RPMI7951 (cell line): ENCODE results near the gene CACNA1B. TPM values are rescaled to one million over a fixed set of nuclear protein-coding genes. Genes with fewer than 3 reads are reported as not detected.
"Not testable (repeated sequence)": the region's sequence is repeated elsewhere in the genome, so short reads cannot be mapped to it uniquely, and the experiment has no call there.

Source experiments
- DNase-seq: peaks from one replicate; pipeline ENCODE4 v3.0.0-alpha.2; 2012; ENCODE audit warnings: low read depth
- total RNA-seq: library from RNA; depleted of rRNA; stranded (reverse); fragments of >200 nt; shearing (Covaris generic); gene quantifications from 2 replicates; pipeline ENCODE4 v1.2.3, GENCODE V29; 2014

The CACNA1B gene
- total RNA-seq, 1 experiment from 2014 or later: not detected

DNA sequence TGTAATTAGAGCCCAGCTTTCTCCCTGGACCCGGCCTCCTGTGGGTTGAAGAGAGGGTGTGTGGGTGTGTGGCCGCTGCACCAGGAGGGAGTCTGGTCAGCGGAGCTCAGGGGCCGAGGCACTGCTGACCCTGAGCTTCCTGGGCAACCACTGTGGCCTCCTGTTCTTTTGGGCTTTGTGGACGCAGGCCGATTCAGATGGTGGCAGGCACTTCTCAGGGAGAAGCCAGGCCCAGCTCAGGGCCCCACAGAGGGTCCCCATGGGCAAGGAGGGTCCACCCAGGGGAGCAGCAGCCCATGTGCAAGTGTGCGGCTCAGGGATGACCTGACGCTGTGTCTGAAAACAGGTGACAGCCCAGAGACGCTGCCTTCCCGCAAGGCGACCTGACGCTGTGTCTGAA, 11.0 kb downstream of the CACNA1B start:
- not testable (repeated sequence) for DNase-seq

DNA sequence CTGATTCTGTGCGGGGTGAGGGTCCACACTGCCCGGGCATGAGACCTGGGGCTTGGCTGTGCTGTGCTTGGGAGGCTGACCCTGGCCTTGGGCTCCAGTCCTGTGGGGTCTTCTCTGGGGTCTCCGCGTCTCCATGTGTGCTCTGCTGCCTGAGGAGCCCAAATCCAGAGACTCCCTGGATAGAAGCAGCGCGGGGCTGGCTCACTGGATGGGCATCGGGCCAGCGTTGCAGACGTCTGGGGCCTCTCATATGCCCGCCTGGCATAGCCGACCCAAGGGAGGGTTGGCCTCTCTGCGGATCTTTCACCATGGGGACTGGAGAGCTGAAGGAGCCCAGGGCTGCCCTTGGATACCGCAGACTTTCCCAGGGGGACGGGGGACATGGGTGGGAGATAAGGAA, 12.4 kb downstream of the CACNA1B start:
- DNase-seq: not testable (repeated sequence)

DNA sequence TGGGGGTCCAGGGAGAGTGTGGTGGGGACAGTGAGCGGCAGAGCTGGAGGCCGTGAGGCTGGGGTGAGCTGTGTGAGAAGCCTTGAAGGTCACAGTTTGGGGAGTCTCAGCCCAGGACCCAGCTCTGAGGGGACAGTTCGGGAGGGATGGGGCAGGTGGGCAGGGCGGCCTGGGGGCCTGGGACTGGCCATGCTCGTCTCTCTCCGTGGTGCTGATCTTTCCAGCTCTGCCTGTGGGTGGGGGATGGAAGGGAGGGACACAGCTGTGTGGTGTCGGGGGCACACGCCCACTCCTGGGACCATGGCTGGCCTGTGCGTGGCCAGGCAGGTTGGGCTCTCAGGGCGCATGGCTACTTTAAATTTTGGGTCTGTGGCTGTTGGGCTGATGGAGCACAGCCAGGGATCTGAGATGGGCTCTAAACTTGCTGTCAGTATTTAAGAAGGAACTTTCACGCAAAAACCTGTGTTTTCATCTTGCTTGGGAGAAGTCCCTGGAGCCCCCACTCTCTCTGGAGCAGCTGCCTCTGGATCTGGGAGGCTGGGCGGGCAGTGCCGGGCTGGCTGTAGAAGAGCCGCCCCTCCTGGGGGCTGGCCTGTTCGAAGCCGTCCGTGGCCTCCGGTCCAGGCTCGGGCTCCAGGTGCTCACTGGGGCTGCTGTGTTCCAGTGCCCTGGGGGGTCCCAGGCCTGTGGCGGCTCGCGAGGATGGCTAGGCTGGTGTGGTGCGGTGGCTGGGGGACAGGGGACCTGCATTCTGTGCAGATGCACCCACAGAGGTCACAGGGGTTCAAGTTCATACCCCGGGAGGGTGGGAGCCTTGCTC, 13.4 kb downstream of the CACNA1B start:
- not testable (repeated sequence) for DNase-seq

DNA sequence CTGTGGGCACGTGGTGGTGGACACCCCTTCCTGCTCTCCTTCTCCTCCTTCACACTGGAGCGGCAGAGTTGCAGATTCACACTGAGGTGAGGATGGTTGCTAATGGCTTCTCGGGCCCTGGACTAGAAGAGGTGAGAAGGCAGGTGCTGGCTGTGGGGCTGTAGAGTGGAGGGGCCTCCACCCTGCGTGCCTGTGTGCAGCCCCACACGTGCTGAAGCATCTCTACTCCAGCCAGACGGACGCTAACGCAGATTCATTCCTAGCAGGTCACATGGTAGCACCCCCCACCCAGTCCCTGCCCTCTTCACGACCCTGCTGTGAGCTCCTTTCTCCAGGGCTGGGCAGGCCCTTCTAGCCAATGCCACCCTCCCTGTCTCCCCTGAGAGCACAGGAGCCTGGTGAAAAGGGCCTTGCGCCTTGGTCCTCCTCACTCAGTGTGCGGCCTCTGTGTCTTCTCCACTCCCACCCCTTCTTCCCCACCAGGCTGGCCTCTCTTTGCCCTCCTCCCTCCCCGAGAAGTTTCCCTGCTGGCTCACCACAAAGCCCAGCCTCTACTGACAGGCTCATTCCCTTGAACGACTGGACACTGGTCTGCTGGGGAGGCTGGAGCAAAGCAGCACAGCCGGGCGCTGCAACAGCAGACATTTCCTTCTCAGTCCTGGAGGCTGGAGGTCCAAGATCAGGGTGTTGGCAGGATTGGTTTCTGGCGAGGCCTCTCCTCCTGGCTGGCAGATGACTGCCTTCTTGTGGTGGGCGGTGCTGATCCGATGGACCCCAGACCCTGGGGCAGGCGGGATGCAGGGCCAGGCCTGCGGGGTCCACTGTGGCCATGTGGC, 14.2 kb downstream of the CACNA1B start:
- no peak for DNase-seq

DNA sequence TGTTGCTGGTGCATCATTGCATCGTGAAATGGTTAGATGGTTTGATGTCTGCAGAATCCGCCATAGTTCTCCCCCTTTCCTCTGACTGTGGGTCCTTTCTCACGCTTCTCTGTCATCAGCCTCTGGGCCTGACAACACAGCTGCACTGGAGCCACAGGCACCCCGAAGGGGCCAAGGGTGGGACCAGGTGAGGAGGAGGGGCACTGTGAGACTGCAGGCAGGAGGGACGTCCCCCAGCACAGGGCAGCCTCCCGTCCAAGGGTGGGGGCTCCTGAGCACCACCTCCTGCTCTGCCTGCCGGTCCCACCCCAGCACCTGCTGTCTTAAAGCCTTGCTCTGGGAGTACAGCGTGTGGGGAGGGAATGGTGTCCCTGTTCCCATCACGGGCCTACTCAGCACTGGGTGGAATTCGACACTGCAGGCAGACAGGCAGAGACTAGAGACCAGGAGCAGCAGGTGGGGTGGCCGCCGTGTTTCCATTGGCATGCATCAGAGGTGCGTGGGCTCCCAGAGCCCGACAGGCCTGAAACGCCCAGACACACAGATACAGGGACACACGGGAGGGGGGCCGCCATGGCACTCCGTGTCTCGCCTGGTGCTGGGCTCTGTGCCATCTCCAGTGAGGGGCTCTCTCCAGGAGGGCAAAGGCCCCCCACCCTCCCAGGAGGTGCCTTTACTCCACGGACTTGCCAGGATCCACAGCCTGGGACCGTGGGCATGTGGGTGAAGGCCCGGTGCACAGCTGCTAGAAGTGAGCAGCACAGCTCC, 15.0 kb downstream of the CACNA1B start:
- no peak for DNase-seq

DNA sequence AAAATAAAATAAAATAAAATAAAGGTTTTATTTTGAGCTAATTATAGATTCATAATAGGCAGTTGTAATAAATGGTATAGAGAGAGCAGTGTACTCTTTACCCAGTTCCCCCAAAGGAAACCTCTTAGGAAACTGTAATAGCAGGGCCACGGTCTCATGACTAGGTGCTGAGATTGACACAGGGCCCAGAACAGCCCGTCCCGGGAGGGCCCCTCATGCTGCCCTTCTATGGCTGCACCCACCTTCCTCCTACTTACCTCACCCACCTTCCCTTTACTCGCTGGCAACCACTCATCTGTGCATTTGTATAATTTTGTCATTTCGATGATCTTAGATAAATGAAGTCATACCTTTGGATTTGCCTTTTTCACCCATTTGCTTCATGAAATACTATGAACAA, 16.1 kb downstream of the CACNA1B start:
- DNase-seq: no peak

DNA sequence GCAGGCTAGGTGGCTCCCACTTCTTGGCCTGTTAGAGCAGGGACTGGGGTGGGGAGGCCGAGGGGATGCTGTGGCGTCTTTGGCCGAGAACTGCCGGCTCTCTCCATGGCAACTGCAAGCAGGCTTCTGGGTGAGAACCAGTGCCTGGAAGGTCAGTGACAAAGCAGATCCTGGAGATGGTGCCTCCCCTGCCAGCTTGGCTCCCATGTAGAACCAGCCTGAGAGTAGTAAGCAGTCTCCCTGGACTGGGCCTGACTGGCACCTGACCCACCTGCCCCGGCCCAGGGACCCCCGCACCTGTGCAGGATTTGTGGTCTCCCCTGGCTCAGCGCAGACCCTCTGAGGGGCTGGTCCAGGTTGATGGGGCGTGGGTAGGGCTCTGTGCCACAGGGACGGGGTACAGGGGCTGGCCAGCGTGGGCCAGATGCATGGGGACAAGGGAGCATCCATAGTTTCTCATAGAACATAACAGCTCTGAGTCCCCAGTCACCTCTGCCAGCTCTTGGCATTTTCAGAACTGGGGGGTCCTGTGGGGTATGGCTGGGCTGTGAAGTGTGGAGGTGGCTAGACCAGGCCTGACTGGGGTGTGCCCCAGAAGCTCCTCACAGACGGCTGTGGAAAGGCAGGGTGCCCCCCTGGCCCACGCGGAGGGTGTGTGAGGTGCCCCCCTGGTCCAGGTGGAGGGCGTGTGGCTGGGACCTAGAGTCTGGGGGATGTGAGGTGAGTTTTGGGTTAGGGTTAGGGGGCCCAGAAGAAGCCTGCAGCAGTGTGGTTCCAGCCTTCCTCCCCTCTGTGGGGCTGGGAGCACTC, 22.2 kb downstream of the CACNA1B start:
- DNase-seq: no peak

DNA sequence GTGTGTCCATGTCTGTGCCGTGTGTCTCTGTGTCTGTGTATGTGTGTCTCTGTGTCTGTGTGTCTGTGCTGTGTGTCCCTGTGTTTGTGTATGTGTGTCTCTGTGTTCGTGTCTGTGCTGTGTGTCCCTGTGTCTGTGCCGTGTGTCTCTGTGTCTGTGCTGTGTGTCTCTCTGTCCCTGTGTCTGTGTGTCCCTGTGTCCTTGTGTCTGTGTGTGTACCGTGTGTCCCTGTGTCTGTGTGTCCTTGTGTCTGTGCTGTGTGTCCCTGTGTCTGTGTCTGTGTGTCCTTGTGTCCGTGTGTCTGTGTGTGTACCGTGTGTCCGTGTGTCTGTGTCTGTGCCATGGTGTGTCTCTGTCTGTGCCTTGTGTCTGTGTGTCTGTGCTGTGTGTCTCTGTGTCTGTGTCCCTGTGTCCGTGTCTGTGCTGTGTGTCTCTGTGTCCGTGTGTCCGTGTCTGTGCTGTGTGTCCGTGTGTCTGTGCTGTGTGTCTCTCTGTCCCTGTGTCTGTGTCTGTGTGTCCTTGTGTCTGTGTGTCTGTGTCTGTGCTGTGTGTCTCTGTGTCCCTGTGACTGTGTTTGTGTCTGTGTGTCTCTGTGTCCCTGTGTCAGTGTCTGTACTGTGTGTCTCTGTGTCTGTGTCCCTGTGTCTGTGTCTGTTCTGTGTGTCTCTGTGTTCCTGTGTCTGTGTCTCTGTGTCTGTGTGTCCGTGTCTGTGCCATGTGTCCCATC, 23.2 kb downstream of the CACNA1B start:
- DNase-seq: no peak

DNA sequence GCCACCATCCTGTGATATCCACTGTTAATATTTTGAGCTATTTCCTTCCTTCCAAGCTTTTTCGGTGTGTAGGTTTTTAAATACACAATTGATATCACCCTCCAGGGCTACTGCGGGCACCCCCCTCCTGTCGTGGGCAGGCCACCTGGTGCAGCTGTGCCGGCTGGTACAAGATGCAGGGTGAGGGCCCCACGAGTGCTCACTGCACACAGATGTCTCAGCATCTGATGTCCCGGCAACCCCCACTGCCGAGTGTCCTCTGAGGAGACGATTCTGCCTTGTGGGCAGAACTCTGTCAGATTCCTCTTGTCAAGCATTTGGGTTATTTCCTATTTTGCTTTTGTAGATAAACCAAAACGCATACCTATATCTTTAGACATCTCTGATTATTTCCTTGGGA, 25.1 kb downstream of the CACNA1B start:
- no peak for DNase-seq

DNA sequence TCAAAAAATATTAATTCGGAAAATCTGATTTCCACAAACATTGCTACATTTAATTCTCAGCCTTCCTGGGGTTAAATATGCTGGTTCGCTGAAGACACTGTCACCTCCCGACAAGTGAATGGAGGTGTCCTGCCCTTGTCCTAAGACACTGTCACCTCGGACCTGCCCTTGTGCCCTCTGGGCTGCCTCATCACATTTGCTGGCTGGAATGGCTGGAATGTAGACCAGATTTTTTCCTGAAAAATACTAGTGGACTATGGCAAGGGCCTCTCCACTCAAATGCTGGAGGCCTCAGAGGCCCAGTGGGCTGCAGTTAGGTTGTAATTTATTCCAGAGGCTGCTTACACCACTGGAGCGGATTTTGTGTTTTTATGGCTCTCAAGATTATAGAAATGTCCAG, 28.2 kb downstream of the CACNA1B start:
- no peak for DNase-seq

DNA sequence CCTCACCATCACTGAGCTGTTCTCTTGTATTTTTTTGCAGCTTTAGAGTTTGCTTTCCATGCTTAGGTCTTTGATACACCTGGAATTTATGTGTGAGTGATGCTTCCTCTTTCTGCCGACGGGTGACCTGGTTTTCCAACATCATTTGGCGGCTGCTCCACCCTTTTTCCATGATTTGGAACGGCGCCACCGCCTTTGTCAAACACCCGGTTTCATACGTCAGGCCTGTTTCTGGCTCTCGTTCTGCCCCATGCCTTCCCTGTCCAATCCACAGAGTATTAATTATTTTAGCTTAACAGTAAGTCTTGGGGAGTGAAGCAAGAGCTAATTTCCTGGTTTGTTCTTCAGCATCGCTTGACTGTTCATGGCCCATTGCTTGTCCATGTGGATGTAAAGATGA, 30.2 kb downstream of the CACNA1B start:
- no peak for DNase-seq

DNA sequence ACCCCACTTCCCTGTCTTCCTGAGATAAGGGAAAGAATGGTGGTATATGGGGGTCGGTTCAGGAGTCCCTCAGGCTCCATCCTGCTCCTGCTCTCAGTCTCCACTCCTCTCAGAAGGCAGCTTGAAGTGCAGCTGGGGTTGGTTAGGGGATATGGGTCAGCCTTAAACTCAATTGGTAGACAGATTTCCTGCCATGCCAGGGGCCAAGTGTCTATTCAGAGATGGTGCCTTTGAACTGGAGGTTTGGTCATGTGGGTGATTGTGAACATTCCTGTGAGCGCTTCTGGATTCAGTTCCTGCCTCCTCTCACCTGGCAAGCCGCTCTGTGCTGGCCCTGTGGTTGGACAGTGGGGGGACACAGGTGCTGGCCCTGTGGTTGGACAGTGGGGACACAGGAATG, 35.1 kb downstream of the CACNA1B start:
- no peak for DNase-seq

DNA sequence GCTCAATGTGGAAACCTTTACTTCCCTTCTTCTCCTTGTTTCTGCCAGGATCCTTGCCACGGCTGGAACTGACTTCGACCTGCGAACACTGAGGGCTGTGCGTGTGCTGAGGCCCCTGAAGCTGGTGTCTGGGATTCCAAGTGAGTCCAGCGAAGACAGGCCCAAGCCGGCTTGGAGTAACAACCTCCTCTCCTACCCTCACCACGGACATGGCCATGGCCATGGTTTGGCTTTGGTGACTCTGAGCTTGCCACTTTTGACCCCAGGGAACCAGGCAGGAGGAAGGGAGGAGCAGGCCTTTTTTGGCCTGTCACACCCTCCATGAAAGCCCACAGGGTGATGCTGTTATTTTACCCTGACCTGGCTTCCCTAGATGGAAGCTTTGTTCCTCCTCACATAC, 35.5 kb downstream of the CACNA1B start:
- DNase-seq: no peak

DNA sequence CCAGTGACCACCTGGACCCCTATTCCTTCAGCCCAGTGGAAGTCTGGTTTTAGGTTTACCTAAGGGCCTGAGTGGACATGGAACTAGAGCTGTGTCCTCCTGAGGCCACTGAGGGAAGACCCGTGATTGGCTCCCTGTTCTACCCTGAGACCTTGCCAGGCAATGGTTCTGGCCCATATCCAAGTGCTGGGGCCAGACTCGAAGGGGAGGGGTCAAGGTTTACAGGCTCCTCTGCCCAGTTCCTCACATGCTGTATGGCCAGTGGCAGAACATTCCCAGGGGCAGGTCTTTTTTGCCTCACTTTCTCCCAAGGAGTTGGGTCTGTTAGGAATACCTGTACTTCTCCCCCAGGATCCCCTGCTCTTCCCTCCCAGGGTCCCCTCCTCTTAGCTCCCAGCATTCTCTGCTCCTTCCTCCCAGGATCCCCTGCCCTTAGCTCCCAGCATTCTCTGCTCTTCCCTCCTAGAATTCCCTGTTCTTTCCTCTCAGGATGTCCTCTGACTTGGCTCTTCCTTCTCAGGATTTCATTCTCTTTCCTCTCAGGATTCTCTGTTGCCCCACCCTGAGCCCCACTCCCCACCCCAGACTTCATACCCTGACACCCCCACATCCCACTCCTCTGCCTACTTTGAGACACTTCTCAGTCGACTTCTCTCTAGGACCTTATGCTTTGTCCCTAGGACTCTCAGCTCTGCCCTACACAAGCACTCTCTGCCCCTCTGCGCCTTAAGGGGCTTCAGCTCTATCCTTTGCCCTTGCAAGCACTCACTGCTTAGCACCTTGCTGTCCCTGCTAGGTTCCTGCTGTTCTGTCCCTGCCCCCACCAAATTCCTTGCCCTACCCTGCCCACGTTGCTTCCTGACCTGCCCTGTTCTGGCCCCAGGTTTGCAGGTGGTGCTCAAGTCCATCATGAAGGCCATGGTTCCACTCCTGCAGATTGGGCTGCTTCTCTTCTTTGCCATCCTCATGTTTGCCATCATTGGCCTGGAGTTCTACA, 36.5 kb downstream of the CACNA1B start:
- DNase-seq: no peak

DNA sequence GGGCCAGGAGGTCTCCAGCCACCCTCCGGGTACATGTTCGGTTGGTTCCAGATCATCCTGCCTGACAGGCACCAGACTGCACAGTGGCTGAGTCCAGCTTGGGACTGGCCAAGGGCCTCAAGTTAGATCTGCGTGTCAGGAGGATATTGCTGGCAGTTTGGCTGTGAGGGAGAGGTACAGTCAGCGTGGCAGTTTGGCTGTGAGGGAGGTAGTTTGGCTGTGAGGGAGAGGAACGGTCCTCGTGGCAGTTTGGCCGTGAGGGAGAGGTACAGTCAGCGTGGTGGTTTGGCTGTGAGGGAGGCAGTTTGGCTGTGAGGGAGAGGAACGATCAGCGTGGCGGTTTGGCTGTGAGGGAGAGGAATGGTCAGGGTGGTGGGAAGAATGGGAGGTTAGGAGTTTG, 39.0 kb downstream of the CACNA1B start:
- no peak for DNase-seq

DNA sequence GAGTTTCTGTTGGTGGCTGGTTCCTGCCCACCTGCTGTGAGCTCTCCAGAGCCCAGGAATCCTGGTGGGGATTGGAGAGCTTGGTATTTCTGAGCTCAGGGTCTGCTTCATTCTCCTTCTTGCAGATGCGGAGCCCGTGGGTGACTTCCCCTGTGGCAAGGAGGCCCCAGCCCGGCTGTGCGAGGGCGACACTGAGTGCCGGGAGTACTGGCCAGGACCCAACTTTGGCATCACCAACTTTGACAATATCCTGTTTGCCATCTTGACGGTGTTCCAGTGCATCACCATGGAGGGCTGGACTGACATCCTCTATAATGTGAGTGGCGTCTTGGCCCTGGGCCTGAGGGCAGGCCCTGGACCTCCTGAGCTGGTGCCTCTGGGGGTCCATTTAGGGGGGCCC, 39.5 kb downstream of the CACNA1B start:
- DNase-seq: no peak

DNA sequence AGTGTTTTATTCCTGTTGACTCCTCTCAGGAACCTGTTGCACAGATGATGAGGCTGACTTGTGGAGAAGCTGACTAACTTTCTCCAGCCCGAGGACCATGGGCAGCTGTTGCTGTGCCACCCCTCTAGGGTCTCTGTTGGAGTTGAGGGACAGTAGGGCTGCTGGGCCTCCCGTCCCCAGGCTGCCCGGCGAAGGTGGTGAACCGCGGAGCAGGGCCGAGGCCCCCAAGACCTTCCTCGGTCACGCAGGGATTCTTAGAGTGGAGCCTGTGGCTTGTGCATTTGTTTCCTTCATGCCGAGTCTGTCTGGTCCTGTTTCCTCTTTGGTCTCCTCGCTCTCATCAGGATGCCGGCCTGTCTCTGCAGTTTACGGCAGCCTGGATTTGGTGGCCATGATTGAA, 40.2 kb downstream of the CACNA1B start:
- DNase-seq: no peak

DNA sequence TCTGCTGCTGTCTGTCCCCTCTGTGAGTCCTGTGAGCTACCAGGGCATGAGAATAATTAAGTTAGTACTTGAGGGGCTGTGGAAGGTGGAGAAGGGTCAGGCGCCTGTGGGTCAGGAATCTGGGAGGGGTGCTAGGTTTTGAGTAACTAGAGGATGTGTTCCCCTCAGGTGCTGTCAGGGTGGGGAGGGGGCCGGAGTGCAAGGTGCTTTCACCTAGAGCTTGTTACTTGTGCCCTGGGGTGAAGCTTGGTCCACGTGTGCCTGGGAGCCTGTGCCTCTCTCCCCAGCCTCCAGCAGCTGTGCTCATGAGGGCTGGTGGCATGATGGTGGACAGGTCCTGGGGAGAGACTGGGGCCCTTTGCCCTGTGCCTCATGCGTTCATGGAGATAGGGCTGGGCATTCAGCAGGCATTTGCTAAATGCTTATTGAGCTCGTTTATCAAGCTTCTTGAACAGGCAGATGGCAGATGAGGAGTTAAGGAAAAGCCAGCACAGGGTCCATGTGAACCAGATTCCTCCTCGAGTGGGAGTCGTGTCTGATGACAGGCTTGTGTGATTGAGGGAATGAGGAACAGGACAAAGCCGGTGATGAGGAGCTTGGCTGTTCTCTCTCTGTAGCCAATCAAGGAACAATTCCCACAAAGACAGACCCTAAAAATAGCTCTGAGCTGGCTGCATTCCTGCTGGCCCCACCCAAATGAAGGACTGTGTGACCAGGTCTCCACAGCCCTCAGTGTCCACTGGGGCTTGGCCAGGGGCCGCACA, 40.9 kb downstream of the CACNA1B start:
- no peak for DNase-seq

DNA sequence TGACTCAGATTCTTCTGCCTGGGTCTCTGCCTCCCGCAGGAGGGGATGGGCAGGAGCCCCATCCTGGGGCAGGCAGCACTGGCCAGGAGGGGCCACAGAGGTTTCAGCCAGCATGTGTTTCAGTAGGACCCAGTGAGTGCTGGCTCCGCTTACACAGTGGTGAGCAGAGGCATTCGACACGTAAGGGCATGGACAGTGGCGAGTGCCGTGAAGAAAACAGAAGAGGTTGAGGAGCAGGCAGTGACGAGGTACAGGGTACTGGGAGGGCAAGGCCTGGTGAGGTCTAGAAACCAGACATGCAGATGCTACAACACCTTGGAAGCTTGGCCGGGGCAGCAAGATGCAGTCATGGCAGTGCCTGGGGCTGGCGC, 41.5 kb downstream of the CACNA1B start:
- DNase-seq: no peak
